OCI-LY1 (cell line): ENCODE measurements around the gene LRRC45.

ENCODE experiments used
- H2AFZ ChIP-seq: fragments of 200-600 bp; sonication (generic), shearing (Covaris generic); 2 replicates; pipeline ENCODE4 v1.6.0; 2014; ENCODE audit warnings: antibody characterized with exemption, mild to moderate bottlenecking, low read length
- H3F3A ChIP-seq: fragments of 200-600 bp; sonication (generic), shearing (Covaris generic); 2 replicates; pipeline ENCODE4 v1.6.0; 2014; ENCODE audit warnings: mild to moderate bottlenecking, antibody characterized with exemption, low read length, moderate library complexity; ENCODE audit not compliant: insufficient read depth
- H3K27ac ChIP-seq: fragments of 200-600 bp; sonication (generic); 2 replicates; pipeline ENCODE4 v1.5.1; 2014; ENCODE audit warnings: low read length, mixed run types, mild to moderate bottlenecking, low read depth; ENCODE audit not compliant: poor library complexity, severe bottlenecking
- H3K27me3 ChIP-seq: fragments of 200-600 bp; sonication (generic); 2 replicates; pipeline ENCODE4 v1.6.0; 2014; ENCODE audit warnings: antibody characterized with exemption, mild to moderate bottlenecking, low read length, moderate library complexity; ENCODE audit not compliant: insufficient read depth
- H3K36me3 ChIP-seq: fragments of 200-600 bp; sonication (generic); 2 replicates; pipeline ENCODE4 v1.6.1; 2014; ENCODE audit warnings: mild to moderate bottlenecking, antibody characterized with exemption, low read length, moderate library complexity, mixed read lengths; ENCODE audit not compliant: insufficient read depth
- H3K4me1 ChIP-seq: fragments of 200-600 bp; sonication (generic); 2 replicates; pipeline ENCODE4 v1.5.1; 2014; ENCODE audit warnings: mild to moderate bottlenecking, low read length, moderate library complexity; ENCODE audit not compliant: insufficient read depth, severe bottlenecking
- H3K4me2 ChIP-seq: fragments of 200-600 bp; sonication (generic), shearing (Covaris generic); 2 replicates; pipeline ENCODE4 v1.6.1; 2014; ENCODE audit warnings: low read length
- H3K4me3 ChIP-seq: fragments of 200-600 bp; sonication (generic); 2 replicates; pipeline ENCODE4 v1.5.1; 2014; ENCODE audit warnings: low read length, low read depth, mild to moderate bottlenecking, mixed read lengths; ENCODE audit not compliant: poor library complexity, severe bottlenecking
- H3K79me2 ChIP-seq: fragments of 200-600 bp; shearing (Covaris generic); 2 replicates; pipeline ENCODE4 v1.6.1; 2016; ENCODE audit warnings: mixed run types, low read length, mixed read lengths; ENCODE audit not compliant: insufficient read depth
- H3K9ac ChIP-seq: fragments of 200-600 bp; sonication (generic), shearing (Covaris generic); 2 replicates; pipeline ENCODE4 v1.6.1; 2014; ENCODE audit warnings: mild to moderate bottlenecking, low read length, mixed read lengths
- H3K9me2 ChIP-seq: fragments of 200-600 bp; sonication (generic), shearing (Covaris generic); 2 replicates; pipeline ENCODE4 v1.6.1; 2014; ENCODE audit warnings: low read depth, mild to moderate bottlenecking, low read length, mixed read lengths
- H3K9me3 ChIP-seq: fragments of 200-600 bp; shearing (Covaris generic); 2 replicates; pipeline ENCODE4 v1.6.1; 2014; ENCODE audit warnings: low read length, mixed read lengths
- H4K20me1 ChIP-seq: fragments of 200-600 bp; sonication (generic), shearing (Covaris generic); 2 replicates; pipeline ENCODE4 v1.6.0; 2016; ENCODE audit warnings: mild to moderate bottlenecking, low read length; ENCODE audit not compliant: insufficient read depth
- CTCF ChIP-seq: fragments of 200-600 bp; sonication (generic), shearing (Covaris generic); IDR thresholded peaks from 2 replicates; pipeline ENCODE4 v1.5.1; 2017; ENCODE audit warnings: mild to moderate bottlenecking, antibody characterized with exemption, low read length, moderate library complexity, mixed read lengths
- EZH2 ChIP-seq: fragments of 200-600 bp; sonication (generic), shearing (Covaris generic); IDR thresholded peaks from 2 replicates; pipeline ENCODE4 v1.8.0; 2017; ENCODE audit warnings: borderline replicate concordance, mixed run types, mild to moderate bottlenecking, antibody characterized with exemption, low read length, moderate library complexity, mixed read lengths

Gene LRRC45

DNA sequence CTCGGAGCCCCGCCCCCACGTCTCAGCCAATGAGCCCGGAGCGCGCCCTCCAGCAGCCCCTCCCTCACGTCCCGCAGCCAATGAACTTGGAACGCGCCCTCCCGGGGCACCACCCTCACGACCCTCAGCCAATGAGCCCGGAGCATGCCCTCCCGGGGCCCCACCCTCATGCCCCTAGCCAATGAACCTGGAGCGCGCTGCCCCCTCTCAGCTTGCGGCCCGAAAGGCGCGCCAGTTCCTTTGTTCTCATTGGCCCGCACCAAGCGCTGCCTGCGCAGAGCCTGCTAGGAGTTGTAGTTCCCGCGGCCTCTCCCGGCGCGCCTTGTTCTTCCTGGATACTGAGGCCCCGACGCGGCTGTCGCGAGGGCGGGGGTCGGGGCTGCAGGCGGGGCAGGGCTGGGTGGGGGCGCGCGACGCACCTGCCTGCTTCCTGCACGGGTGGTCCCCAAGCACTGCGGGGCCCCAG lies at the start of gene LRRC45:
TSS of gene LRRC45 (plus strand) at position 325 of the 466 bp plus-strand sequence. CDS start 339 bp downstream, outside the sequence.
- Histone ChIP-seq H2AFZ (no peak within 1 kb of the TSS), H3K9ac (peak within 1 kb of the TSS; percentile 88), H3K9me2 (no peaks in the 10 kb centered on the region), H3K4me1 (peaks cover 24% of the 10 kb centered on the region), H3K79me2 (no peaks in the 10 kb centered on the region), H3K36me3 (peaks cover 10% of the 10 kb centered on the region; the same call in 1 of the 2 replicates), H3K9me3 (no peaks in the 10 kb centered on the region), H3F3A (no peaks in the 10 kb centered on the region), H3K27ac (peak within 1 kb of the TSS; percentile 16), H4K20me1 (no peaks in the 10 kb centered on the region), H3K27me3 (no peaks in the 10 kb centered on the region), H3K4me3 (peak within 1 kb of the TSS; percentile 92), H3K4me2 (peak within 1 kb of the TSS; percentile 100)
- TF ChIP-seq EZH2 (no peak), CTCF (no peak)

DNA sequence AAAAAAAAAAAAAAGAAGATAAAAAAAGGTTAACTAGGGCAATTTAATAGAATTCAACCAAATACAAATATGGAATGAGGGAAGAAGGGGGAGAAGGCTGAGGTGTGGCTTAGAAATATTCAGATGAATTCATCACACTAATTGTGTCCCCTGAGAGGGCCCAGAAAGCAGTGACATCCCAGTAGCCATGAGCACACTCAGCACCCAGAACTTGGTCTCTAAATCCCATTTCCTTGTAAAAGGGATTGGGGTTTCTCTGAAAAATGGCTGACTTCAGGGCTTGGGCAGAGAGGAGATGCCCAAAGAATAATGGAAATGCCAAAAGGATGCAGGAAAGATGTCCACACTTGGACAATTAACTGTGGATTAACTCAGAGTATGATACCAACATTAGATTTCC lies 49.7 kb upstream of the LRRC45 start:
- Histone ChIP-seq H3K4me3 (no peak overlapping the region), H3K36me3 (no peaks in the 10 kb centered on the region), H3K79me2 (no peaks in the 10 kb centered on the region), H3K27me3 (no peaks in the 10 kb centered on the region; the same call in 1 of the 2 replicates), H3K9me3 (no peaks in the 10 kb centered on the region; the same call in 1 of the 2 replicates), H4K20me1 (no peaks in the 10 kb centered on the region), H3F3A (no peaks in the 10 kb centered on the region), H3K9ac (no peak overlapping the region), H3K9me2 (no peaks in the 10 kb centered on the region), H3K4me1 (peaks cover 13% of the 10 kb centered on the region), H3K27ac (no peak overlapping the region), H3K4me2 (no peak overlapping the region), H2AFZ (no peak overlapping the region)
- TF ChIP-seq CTCF (no peak), EZH2 (no peak)

DNA sequence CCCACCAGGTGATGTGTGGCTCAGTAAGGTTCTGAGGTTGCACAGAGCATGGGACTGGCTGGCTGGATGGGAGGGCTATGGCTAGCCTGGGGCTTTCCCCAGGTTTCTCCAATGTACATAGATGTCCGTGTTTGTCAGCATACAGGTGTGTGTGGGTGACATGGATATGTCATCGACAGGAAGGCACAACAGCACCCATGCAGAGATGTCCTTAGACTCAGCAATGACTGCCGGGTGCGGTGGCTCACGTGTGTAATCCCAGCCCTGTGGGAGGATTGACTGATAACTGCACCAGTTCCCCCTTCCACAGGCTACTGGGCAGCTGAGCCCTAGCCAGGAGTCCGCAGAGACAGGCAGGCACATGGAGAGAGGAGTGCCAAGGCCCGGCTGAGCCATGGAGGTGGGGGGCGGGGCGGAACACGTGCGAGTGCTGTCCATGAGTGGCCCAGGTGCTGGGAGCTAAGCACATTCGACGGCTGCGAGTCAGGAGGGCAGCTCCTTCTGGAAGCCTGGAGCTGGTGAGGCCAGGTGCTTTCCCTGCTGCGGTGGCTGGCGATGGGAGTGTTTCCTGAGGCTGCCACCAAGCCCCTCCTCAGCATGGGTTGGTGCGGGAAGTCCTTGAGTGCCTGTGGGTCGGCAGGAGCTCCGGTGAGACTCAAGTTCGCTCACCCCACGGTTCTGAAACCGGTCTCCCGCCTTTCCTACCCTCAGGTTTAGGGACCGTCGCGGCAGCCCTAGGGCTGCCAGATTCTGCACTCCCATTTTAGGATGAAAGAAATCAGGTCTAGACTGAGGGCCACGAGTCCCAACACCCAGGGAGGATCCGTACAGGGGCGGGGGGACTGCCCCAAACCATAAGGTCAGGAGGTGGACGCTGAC lies 46.5 kb upstream of the LRRC45 start:
- Histone ChIP-seq H2AFZ (no peak overlapping the region), H3K4me1 (peaks cover 17% of the 10 kb centered on the region)

More for the DNA sequence above, 46.5 kb upstream of the LRRC45 start:
- H3K27ac ChIP-seq, result no peak overlapping the region
- H3K9ac ChIP-seq, result peak overlapping the region; percentile 93
- no peaks in the 10 kb centered on the region for H3K79me2 ChIP-seq
- TF ChIP-seq CTCF (no peak), EZH2 (no peak)
- H3K9me2 ChIP-seq, result no peaks in the 10 kb centered on the region
- peaks cover 8% of the 10 kb centered on the region; the same call in 1 of the 2 replicates for H3K36me3 ChIP-seq
- no peaks in the 10 kb centered on the region; the same call in 1 of the 2 replicates for H3K27me3 ChIP-seq
- no peaks in the 10 kb centered on the region for H4K20me1 ChIP-seq
- H3K9me3 ChIP-seq, result no peaks in the 10 kb centered on the region; the same call in 1 of the 2 replicates
- H3K4me3 ChIP-seq, result peak overlapping the region; percentile 97
- no peaks in the 10 kb centered on the region for H3F3A ChIP-seq
- peak overlapping the region; percentile 71 for H3K4me2 ChIP-seq
